Right lobe of liver (tissue), 6 donors: ENCODE results near the gene PANK1. TPM values are rescaled to one million over a fixed set of nuclear protein-coding genes. Genes with fewer than 3 reads are reported as not detected.

Source experiments
- ATAC-seq, 4 donors: fragments of 200-7000 bp; cut with Tn5 transposase; one replicate each; pipeline ENCODE4 v1.9.1; 2020; ENCODE audit warnings: mild to moderate bottlenecking in 4 of 4, moderate library complexity in 4 of 4
- DNase-seq, 3 donors: peaks; one replicate each; pipeline ENCODE4 v3.0.0-alpha.2; 2020
- H3K27ac ChIP-seq, 3 donors: fragments of 200-600 bp; one replicate each; pipeline ENCODE4 v1.8.0; 2022
- H3K27me3 ChIP-seq, 2 donors: fragments of 200-600 bp; one replicate each; pipeline ENCODE4 v1.8.0; 2022
- H3K36me3 ChIP-seq, 4 donors: fragments of 200-600 bp; sonication (generic) in 1 of 4; one replicate each; pipeline versions ENCODE4 v1.5.1 to v1.8.0; 2017 to 2022; ENCODE audit warnings: control low read depth in 1 of 4
- H3K4me1 ChIP-seq, 4 donors: fragments of 200-600 bp; sonication (generic) in 1 of 4; one replicate each; pipeline versions ENCODE4 v1.5.1 to v1.8.0; 2017 to 2022; ENCODE audit warnings: control low read depth in 1 of 4
- H3K4me3 ChIP-seq, 3 donors: fragments of 200-600 bp; one replicate each; pipeline ENCODE4 v1.8.0; 2022
- H3K9me3 ChIP-seq, 4 donors: fragments of 200-600 bp; sonication (generic) in 1 of 4; one replicate each; pipeline versions ENCODE4 v1.5.1 to v1.8.0; 2017 to 2022; ENCODE audit warnings: control low read depth in 1 of 4
- CTCF ChIP-seq, 4 donors: fragments of 200-600 bp in 3 of 4; fragments of 450-650 bp in 1 of 4; IDR thresholded peaks; one replicate each; pipeline versions ENCODE4 v1.5.1 to v1.8.0; 2016 to 2022; ENCODE audit warnings: antibody characterized with exemption in 4 of 4, mild to moderate bottlenecking in 2 of 4
- POLR2A ChIP-seq: fragments of 450-650 bp; IDR thresholded peaks from one replicate; pipeline ENCODE4 v1.6.1; 2017; ENCODE audit warnings: antibody characterized with exemption, mild to moderate bottlenecking
- WGBS: methylation state at CpG from one replicate; pipeline ENCODE4 v1.1.6; 2018; ENCODE audit warnings: low coverage, low lambda C conversion rate; ENCODE audit not compliant: insufficient coverage; ENCODE audit errors: missing lambda C conversion rate; 5-methylcytosine and 5-hydroxymethylcytosine counted together
- intact Hi-C, 2 donors: fragments of 100-400 bp; cut with DNase I; formaldehyde crosslinking; loops; one replicate each; pipeline versions ENCODE4 v1.11.2 to v1.14.1; 2022
- total RNA-seq, 6 experiments: library from RNA; depleted of rRNA in 2 of 6; stranded (reverse); fragments of >200 nt in 2 of 6; fragmentation: NEBNext Ultra II Directional in 3 of 6; extraction: Animal tissue kit (Norgen Biotek cat#: 25700) in 3 of 6; gene quantifications; one replicate each; pipeline versions ENCODE4 v1.1.0 to v1.2.4, GENCODE V29; 2016 to 2023
- donor health status: DM: no; HTN: yes; CAD: no.
- donor health status: DM: no; HTN: no; CAD: no.
- donor health status: DM: no; HTN: no; CAD: no.
- donor health status: DM: no; HTN: yes; CAD: no.
- donor health status: DM: no; HTN: yes; CAD: no.

The PANK1 gene
- total RNA-seq, 6 experiments from 2014 or later = 13.3 to 71.0 (median 48.6) TPM

- Histone ChIP-seq H3K4me1 (peaks cover 0 to 16% (median 0%) of the 10 kb centered on the region in 4 donors), H3K4me3 (no peak overlapping the region), H3K36me3 (no peaks in the 10 kb centered on the region), H3K27me3 (no peaks in the 10 kb centered on the region), H3K9me3 (no peaks in the 10 kb centered on the region), H3K27ac (no peak overlapping the region)
- ATAC-seq (no peak), DNase-seq (no peak)
- TF ChIP-seq CTCF (IDR thresholded peaks at IDR 0.05) (no peak), POLR2A (no peak)
- WGBS = 48% methylated on average over 3 of the region's 3 CpGs
- intact Hi-C loops = loop anchor here in 1 of 2 donors (10.0 kb wide), 1 partner anchor 143 kb away; no protein-coding TSS in a partner anchor
Measured at GRCh38 chr10:89567576-89568245, 77.3 kb downstream of the PANK1 start.

- H3K36me3 ChIP-seq = no peaks in the 10 kb centered on the region
- no peak overlapping the region for H3K4me3 ChIP-seq
- DNase-seq = no peak
- H3K27me3 ChIP-seq = no peaks in the 10 kb centered on the region
- no peak for ATAC-seq
- H3K4me1 ChIP-seq = peaks cover 0 to 16% (median 0%) of the 10 kb centered on the region in 4 donors
- H3K9me3 ChIP-seq = no peaks in the 10 kb centered on the region
- intact Hi-C loops = loop anchor here in 1 of 2 donors (10.0 kb wide), 1 partner anchor 142 kb away; no protein-coding TSS in a partner anchor
- no peak for TF ChIP-seq POLR2A
- no peak for TF ChIP-seq CTCF (IDR thresholded peaks at IDR 0.05)
- H3K27ac ChIP-seq = no peak overlapping the region
- WGBS = 47% methylated on average over 3 of the region's 3 CpGs
Measured at GRCh38 chr10:89566992-89567391, 78.0 kb downstream of the PANK1 start.

GRCh38 chr10:89566095-89566950 is 78.7 kb downstream of the PANK1 start:
- no peaks in the 10 kb centered on the region for H3K36me3 ChIP-seq
- no peak for TF ChIP-seq CTCF (IDR thresholded peaks at IDR 0.05)
- TF ChIP-seq POLR2A = no peak
- H3K9me3 ChIP-seq = no peaks in the 10 kb centered on the region
- no peaks in the 10 kb centered on the region for H3K27me3 ChIP-seq
- no peak overlapping the region for H3K27ac ChIP-seq
- no peak overlapping the region for H3K4me3 ChIP-seq
- 72% methylated on average over 10 of the region's 10 CpGs for WGBS
- peaks cover 0 to 16% (median 0%) of the 10 kb centered on the region in 4 donors for H3K4me1 ChIP-seq
- ATAC-seq = no peak
- no peak for DNase-seq
- intact Hi-C loops = loop anchor here in 1 of 2 donors (10.0 kb wide), 1 partner anchor 142 kb away; no protein-coding TSS in a partner anchor

- ATAC-seq = no peak
- intact Hi-C loops = loop anchor here in 1 of 2 donors (10.0 kb wide), 1 partner anchor 140 kb away; no protein-coding TSS in a partner anchor
- no peak for DNase-seq
- no peaks in the 10 kb centered on the region for H3K9me3 ChIP-seq
- no peak overlapping the region for H3K27ac ChIP-seq
- H3K4me3 ChIP-seq = no peak overlapping the region
- H3K27me3 ChIP-seq = no peaks in the 10 kb centered on the region
- peaks cover 0 to 16% (median 0%) of the 10 kb centered on the region in 4 donors for H3K4me1 ChIP-seq
- WGBS = 47% methylated on average over 1 of the region's 1 CpG
- TF ChIP-seq POLR2A (no peak), CTCF (IDR thresholded peaks at IDR 0.05) (no peak)
- H3K36me3 ChIP-seq = no peaks in the 10 kb centered on the region
Measured at GRCh38 chr10:89565180-89565579, 79.9 kb downstream of the PANK1 start.
